ENCODE measurements around the gene UGT1A1.

GRCh38 chr2:233718552-233718951 lies 41.5 kb upstream of the UGT1A1 start, which contains the start of gene UGT1A4:
- no peak for TF ChIP-seq POLR2AphosphoS5 (IDR thresholded peaks at IDR 0.05; ENCODE audit: low read depth, low read length)
- no peak for TF ChIP-seq POLR2A (IDR thresholded peaks at IDR 0.05; ENCODE audit: low read depth, low read length)
- no peak for TF ChIP-seq SPI1 (IDR thresholded peaks at IDR 0.05; ENCODE audit: low read depth, low read length)

Measured in GM12891 (cell line).